HAP-1 (cell line): ENCODE measurements around the gene MAN1A2.

Experiments used
- DNase-seq, 2 experiments: peaks; one replicate each; pipeline ENCODE4 v3.0.0-alpha.2; 2016 to 2020; ENCODE audit warnings: low spot score in 2 of 2
- H3K27me3 ChIP-seq: fragments of 250-450 bp; sonication (Bioruptor Pico); 2 replicates; pipeline ENCODE4 v1.5.1; 2020; ENCODE audit warnings: low read depth, mild to moderate bottlenecking, moderate library complexity
- H3K36me3 ChIP-seq: fragments of 250-450 bp; sonication (Bioruptor Pico); replicated peaks from 2 replicates; pipeline ENCODE4 v1.5.1; 2020; ENCODE audit warnings: mild to moderate bottlenecking
- H3K4me1 ChIP-seq: fragments of 250-450 bp; sonication (Bioruptor Pico); 2 replicates; pipeline ENCODE4 v1.5.1; 2020; ENCODE audit warnings: mild to moderate bottlenecking
- H3K4me3 ChIP-seq: fragments of 250-450 bp; sonication (Bioruptor Pico); 2 replicates; pipeline ENCODE4 v1.5.1; 2020; ENCODE audit warnings: mild to moderate bottlenecking, moderate library complexity
- H3K9me3 ChIP-seq: fragments of 250-450 bp; sonication (Bioruptor Pico); 2 replicates; pipeline ENCODE4 v1.5.1; 2020; ENCODE audit warnings: mild to moderate bottlenecking, moderate library complexity
- in situ Hi-C: fragments of 300-500 bp; cut with MboI; formaldehyde crosslinking; loops from 3 replicates; pipeline ENCODE4 v1.14.3; 2020; ENCODE audit warnings: low sequenced_read_pairs, inconsistent platforms, mixed read lengths

MAN1A2 gene

DNA sequence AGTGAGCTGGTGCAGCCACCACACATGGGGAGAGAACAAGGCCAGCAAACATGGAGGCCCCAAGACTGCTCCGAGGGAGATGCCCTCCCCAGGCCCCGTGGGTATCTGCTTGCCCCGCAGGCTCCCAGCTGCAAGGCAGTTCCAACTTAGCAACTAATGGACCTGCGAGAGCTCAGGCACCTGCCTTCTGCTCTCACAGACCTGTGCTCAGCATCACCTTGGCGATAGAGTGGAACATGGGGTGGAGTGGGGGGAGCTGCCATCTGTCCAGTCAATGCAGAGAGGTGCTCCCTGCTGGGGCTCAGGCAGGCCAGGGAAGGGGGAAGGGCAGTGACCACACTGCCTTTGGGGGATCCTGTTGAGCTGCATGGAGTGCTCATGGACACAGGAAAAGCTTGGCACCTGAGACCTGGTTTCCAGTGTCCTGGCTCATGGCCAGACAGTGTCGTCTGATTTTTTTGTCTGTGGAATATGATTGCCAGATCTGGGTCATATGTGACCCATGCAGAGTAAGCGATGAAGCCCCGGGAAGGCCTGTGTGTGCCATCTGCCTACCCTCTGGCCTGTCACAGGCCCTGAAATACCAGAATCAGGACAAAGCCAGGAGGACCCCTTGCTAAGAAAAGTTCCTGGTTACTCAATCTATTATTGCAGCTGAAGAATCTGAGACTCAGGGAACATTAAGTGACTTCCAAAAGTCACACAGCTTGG lies 198.7 kb downstream of the MAN1A2 start:
- Histone ChIP-seq H3K36me3 (no peaks in the 10 kb centered on the region), H3K4me1 (no peaks in the 10 kb centered on the region), H3K4me3 (no peak overlapping the region), H3K27me3 (peaks cover 2% of the 10 kb centered on the region; the same call in 1 of the 2 replicates), H3K9me3 (no peaks in the 10 kb centered on the region)
- in situ Hi-C loops: no loop called here
- DNase-seq: no peak

- DNase-seq: no peak
- no peaks in the 10 kb centered on the region for H3K9me3 ChIP-seq
- peaks cover 2% of the 10 kb centered on the region; the same call in 1 of the 2 replicates for H3K27me3 ChIP-seq
- H3K4me3 ChIP-seq: no peak overlapping the region
- H3K4me1 ChIP-seq: no peaks in the 10 kb centered on the region
- no peaks in the 10 kb centered on the region for H3K36me3 ChIP-seq
- in situ Hi-C loops: no loop called here
Observed at GRCh38 chr1:117566556-117566955, 199.3 kb downstream of the MAN1A2 start.

- Histone ChIP-seq H3K27me3 (peaks cover 2% of the 10 kb centered on the region; the same call in 1 of the 2 replicates), H3K4me3 (no peak overlapping the region), H3K36me3 (no peaks in the 10 kb centered on the region), H3K4me1 (no peaks in the 10 kb centered on the region), H3K9me3 (no peaks in the 10 kb centered on the region)
- DNase-seq: no peak
- in situ Hi-C loops: no loop called here
Observed at GRCh38 chr1:117567435-117567834, 200.2 kb downstream of the MAN1A2 start.

DNA sequence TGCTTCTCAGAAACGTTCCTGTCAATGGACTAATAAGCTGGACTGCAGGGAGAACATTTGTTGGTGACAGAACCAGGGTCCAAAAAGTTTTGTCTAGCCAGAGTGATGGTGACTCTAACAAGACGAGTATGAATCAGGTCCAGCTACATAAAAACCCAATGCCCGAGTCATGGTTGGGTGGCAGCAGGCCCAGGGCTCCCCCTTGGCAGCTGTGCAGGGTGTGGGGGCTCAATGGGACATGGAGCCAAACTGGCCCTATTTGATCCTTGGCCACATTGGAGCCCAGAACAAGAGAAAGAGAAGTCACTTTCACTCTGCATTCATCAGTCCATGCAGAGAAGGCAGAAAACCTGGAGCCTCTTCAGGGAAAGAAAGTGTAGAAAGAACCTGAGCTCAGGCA lies 200.7 kb downstream of the MAN1A2 start:
- Histone ChIP-seq H3K9me3 (no peaks in the 10 kb centered on the region), H3K4me1 (no peaks in the 10 kb centered on the region), H3K4me3 (no peak overlapping the region), H3K36me3 (no peaks in the 10 kb centered on the region), H3K27me3 (peaks cover 2% of the 10 kb centered on the region; the same call in 1 of the 2 replicates)
- in situ Hi-C loops: no loop called here
- no peak for DNase-seq

DNA sequence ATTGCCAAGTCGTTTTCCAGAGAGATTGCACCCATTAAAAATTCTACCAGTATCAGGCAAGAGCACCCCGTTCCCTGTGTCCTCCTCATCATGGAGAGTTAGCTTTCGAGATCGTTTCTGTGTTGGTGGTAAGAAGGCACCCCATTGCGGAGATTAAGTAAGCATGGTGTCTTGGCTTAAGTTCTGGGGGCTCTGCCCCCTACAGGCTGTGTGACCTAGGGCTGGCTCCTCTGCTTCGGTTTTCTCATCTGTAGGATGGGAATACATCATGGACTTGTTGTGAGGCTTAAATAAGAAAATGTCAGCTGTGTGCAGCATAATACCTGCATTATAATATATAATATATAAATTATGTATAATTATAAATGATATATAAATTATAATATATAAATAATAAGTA lies 201.8 kb downstream of the MAN1A2 start:
- Histone ChIP-seq H3K9me3 (no peaks in the 10 kb centered on the region), H3K27me3 (peaks cover 2% of the 10 kb centered on the region; the same call in 1 of the 2 replicates), H3K36me3 (no peaks in the 10 kb centered on the region), H3K4me3 (no peak overlapping the region), H3K4me1 (no peaks in the 10 kb centered on the region)
- DNase-seq: no peak
- in situ Hi-C loops: no loop called here

DNA sequence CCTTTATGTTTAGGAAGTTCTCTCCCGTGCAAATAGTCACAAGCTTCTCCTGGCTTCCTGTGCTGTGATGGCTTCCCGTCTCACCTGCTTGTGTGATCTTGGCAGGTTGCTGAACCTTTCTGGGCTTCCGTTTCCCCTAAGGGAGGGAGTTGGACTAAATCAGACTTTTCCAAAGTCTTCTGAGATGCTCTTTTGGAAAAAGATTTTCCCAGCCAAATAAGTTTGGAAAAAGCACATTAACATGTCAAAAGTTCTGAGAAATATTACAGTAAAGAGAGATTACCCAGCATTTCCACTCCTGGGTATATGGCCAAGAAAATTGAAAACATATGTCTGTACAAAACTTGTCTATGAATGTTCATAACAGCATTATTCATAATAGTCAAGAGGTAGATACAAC lies 202.6 kb downstream of the MAN1A2 start:
- H3K9me3 ChIP-seq: no peaks in the 10 kb centered on the region
- in situ Hi-C loops: no loop called here
- no peak overlapping the region for H3K4me3 ChIP-seq
- no peak for DNase-seq
- peaks cover 2% of the 10 kb centered on the region; the same call in 1 of the 2 replicates for H3K27me3 ChIP-seq
- no peaks in the 10 kb centered on the region for H3K4me1 ChIP-seq
- no peaks in the 10 kb centered on the region for H3K36me3 ChIP-seq

- Histone ChIP-seq H3K9me3 (no peaks in the 10 kb centered on the region), H3K4me1 (no peaks in the 10 kb centered on the region), H3K36me3 (no peaks in the 10 kb centered on the region), H3K27me3 (peaks cover 2% of the 10 kb centered on the region; the same call in 1 of the 2 replicates), H3K4me3 (no peak overlapping the region)
- DNase-seq: no peak
- in situ Hi-C loops: no loop called here
Observed at GRCh38 chr1:117570988-117571409, 203.8 kb downstream of the MAN1A2 start.

DNA sequence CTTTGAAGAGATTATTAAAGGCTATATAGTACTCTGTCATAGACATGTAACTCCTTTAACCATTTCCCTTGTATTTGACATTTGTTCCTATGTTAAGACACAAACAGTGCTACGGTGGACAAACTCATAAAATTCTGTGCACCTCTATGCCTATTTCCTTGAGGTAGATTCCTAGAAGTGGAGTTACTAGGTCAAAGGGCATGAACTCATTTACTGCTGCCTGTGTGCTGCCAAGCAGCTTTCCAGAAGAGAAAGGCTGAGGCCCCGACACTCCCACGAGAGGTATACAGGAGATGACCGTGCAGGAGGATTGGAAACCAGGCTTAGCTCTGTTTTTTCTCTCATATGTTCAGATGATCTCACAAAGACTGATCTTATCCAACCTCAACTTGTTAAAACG lies 204.2 kb downstream of the MAN1A2 start:
- Histone ChIP-seq H3K27me3 (peaks cover 2% of the 10 kb centered on the region; the same call in 1 of the 2 replicates), H3K4me3 (no peak overlapping the region), H3K9me3 (no peaks in the 10 kb centered on the region), H3K36me3 (no peaks in the 10 kb centered on the region), H3K4me1 (no peaks in the 10 kb centered on the region)
- in situ Hi-C loops: no loop called here
- DNase-seq: no peak

DNA sequence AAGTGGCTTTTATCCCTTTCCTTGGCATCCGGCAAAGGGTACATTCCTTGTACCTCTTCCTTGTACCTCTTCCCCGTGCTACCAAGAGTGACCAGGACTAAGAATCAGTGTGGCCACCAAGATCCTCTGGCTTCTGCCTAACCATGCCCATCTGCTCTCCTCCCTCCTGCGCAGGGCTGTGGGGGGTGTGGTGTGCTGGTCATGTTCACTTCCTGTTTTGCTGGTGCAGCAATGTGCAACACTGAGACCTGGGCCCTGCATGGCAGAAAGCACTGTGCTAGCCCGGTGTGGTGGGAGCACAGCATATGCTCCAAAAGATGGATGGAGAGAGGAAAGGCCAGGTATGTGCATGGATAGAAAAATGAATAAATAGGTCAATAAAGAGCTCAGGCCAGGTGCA lies 205.3 kb downstream of the MAN1A2 start:
- Histone ChIP-seq H3K9me3 (no peaks in the 10 kb centered on the region), H3K36me3 (no peaks in the 10 kb centered on the region), H3K4me1 (no peaks in the 10 kb centered on the region), H3K4me3 (no peak overlapping the region), H3K27me3 (peaks cover 2% of the 10 kb centered on the region; the same call in 1 of the 2 replicates)
- DNase-seq: no peak
- in situ Hi-C loops: no loop called here

GRCh38 chr1:117573386-117574023 lies 206.3 kb downstream of the MAN1A2 start:
- Histone ChIP-seq H3K9me3 (no peaks in the 10 kb centered on the region), H3K36me3 (no peaks in the 10 kb centered on the region), H3K4me3 (no peak overlapping the region), H3K27me3 (peaks cover 2% of the 10 kb centered on the region; the same call in 1 of the 2 replicates), H3K4me1 (no peaks in the 10 kb centered on the region)
- in situ Hi-C loops: no loop called here
- no peak for DNase-seq

- no peak for DNase-seq
- no peaks in the 10 kb centered on the region for H3K4me1 ChIP-seq
- no peaks in the 10 kb centered on the region for H3K36me3 ChIP-seq
- no peak overlapping the region for H3K4me3 ChIP-seq
- H3K27me3 ChIP-seq: peaks cover 2% of the 10 kb centered on the region; the same call in 1 of the 2 replicates
- in situ Hi-C loops: no loop called here
- H3K9me3 ChIP-seq: no peaks in the 10 kb centered on the region
Observed at GRCh38 chr1:117574161-117574835, 207.0 kb downstream of the MAN1A2 start.

- Histone ChIP-seq H3K36me3 (no peaks in the 10 kb centered on the region), H3K4me1 (no peaks in the 10 kb centered on the region), H3K4me3 (no peak overlapping the region), H3K27me3 (no peaks in the 10 kb centered on the region), H3K9me3 (no peaks in the 10 kb centered on the region)
- no peak for DNase-seq
- in situ Hi-C loops: no loop called here
Observed at GRCh38 chr1:117575586-117576225, 208.5 kb downstream of the MAN1A2 start.

GRCh38 chr1:117576236-117576635 lies 209.0 kb downstream of the MAN1A2 start:
- H3K9me3 ChIP-seq: no peaks in the 10 kb centered on the region
- H3K4me3 ChIP-seq: no peak overlapping the region
- H3K36me3 ChIP-seq: no peaks in the 10 kb centered on the region
- H3K27me3 ChIP-seq: no peaks in the 10 kb centered on the region
- in situ Hi-C loops: no loop called here
- no peaks in the 10 kb centered on the region for H3K4me1 ChIP-seq
- no peak for DNase-seq
